ENCODE data around the gene SLC38A8.

- no peak for TF ChIP-seq CTCF (IDR thresholded peaks at IDR 0.05)
- no peak for TF ChIP-seq ZFX (IDR thresholded peaks at IDR 0.05; ENCODE audit: borderline replicate concordance)
Measured at GRCh38 chr16:83969771-83970429, 72.7 kb downstream of the SLC38A8 start.
